Activated T-cell treated with anti-CD3 and anti-CD28 coated beads, Interleukin-2, amount 50 U/mL, for 24 hours (primary cell): ENCODE measurements around the gene BCL2L12.
A peak's percentile ranks its signal among the peaks of the same experiment; 100 is the strongest.

Source experiments
- DNase-seq: peaks from one replicate; pipeline ENCODE4 v3.0.0-alpha.2; 2020
- H3K27ac Mint-ChIP-seq: 2 replicates; pipeline ENCODE4 v1.8.0; 2020; ENCODE audit warnings: mild to moderate bottlenecking, mixed read lengths
- H3K27me3 Mint-ChIP-seq: 2 replicates; pipeline ENCODE4 v1.8.0; 2020; ENCODE audit warnings: mixed read lengths
- H3K36me3 Mint-ChIP-seq: 2 replicates; pipeline ENCODE4 v1.8.0; 2020; ENCODE audit warnings: low read depth, mixed read lengths
- H3K4me1 Mint-ChIP-seq: 2 replicates; pipeline ENCODE4 v1.8.0; 2020; ENCODE audit warnings: low read depth, mixed read lengths
- H3K4me3 Mint-ChIP-seq: 2 replicates; pipeline ENCODE4 v1.8.0; 2020; ENCODE audit warnings: mild to moderate bottlenecking, moderate library complexity, mixed read lengths
- H3K9me3 Mint-ChIP-seq: 2 replicates; pipeline ENCODE4 v1.8.0; 2020; ENCODE audit warnings: mixed read lengths

The BCL2L12 gene

GRCh38 chr19:49652551-49653465 is 12.9 kb upstream of the BCL2L12 start:
- H3K36me3 Mint-ChIP-seq = peaks cover 77% of the 10 kb centered on the region
- no peaks in the 10 kb centered on the region for H3K9me3 Mint-ChIP-seq
- peaks cover 2% of the 10 kb centered on the region for H3K4me1 Mint-ChIP-seq
- peak overlapping the region; percentile 44 for H3K27ac Mint-ChIP-seq
- no peaks in the 10 kb centered on the region for H3K27me3 Mint-ChIP-seq
- H3K4me3 Mint-ChIP-seq = no peak overlapping the region
- no peak for DNase-seq

- H3K36me3 Mint-ChIP-seq = peaks cover 79% of the 10 kb centered on the region
- no peaks in the 10 kb centered on the region for H3K27me3 Mint-ChIP-seq
- no peaks in the 10 kb centered on the region for H3K9me3 Mint-ChIP-seq
- H3K27ac Mint-ChIP-seq = peak overlapping the region; percentile 59
- H3K4me1 Mint-ChIP-seq = peaks cover 2% of the 10 kb centered on the region
- no peak for DNase-seq
- H3K4me3 Mint-ChIP-seq = no peak overlapping the region
Observed at GRCh38 chr19:49653466-49653806, 12.3 kb upstream of the BCL2L12 start.

- H3K27me3 Mint-ChIP-seq = no peaks in the 10 kb centered on the region
- no peak overlapping the region for H3K4me3 Mint-ChIP-seq
- H3K9me3 Mint-ChIP-seq = no peaks in the 10 kb centered on the region
- peaks cover 6% of the 10 kb centered on the region for H3K4me1 Mint-ChIP-seq
- no peak for DNase-seq
- H3K36me3 Mint-ChIP-seq = peaks cover 79% of the 10 kb centered on the region
- H3K27ac Mint-ChIP-seq = no peak overlapping the region
Observed at GRCh38 chr19:49654581-49654980, 11.2 kb upstream of the BCL2L12 start.

- Mint-ChIP-seq H3K4me1 (peaks cover 8% of the 10 kb centered on the region), H3K36me3 (peaks cover 79% of the 10 kb centered on the region), H3K4me3 (no peak overlapping the region), H3K27me3 (no peaks in the 10 kb centered on the region), H3K27ac (peak overlapping the region; percentile 36), H3K9me3 (no peaks in the 10 kb centered on the region)
- no peak for DNase-seq
Observed at GRCh38 chr19:49655570-49656455, 9.9 kb upstream of the BCL2L12 start.

GRCh38 chr19:49656456-49657109 is 9.2 kb upstream of the BCL2L12 start:
- no peak overlapping the region for H3K4me3 Mint-ChIP-seq
- H3K27me3 Mint-ChIP-seq = no peaks in the 10 kb centered on the region
- H3K4me1 Mint-ChIP-seq = peaks cover 8% of the 10 kb centered on the region
- H3K36me3 Mint-ChIP-seq = peaks cover 84% of the 10 kb centered on the region
- peak overlapping the region; percentile 36 for H3K27ac Mint-ChIP-seq
- no peak for DNase-seq
- H3K9me3 Mint-ChIP-seq = no peaks in the 10 kb centered on the region

GRCh38 chr19:49657493-49658138 is 8.1 kb upstream of the BCL2L12 start:
- peaks cover 90% of the 10 kb centered on the region for H3K36me3 Mint-ChIP-seq
- no peaks in the 10 kb centered on the region for H3K9me3 Mint-ChIP-seq

GRCh38 chr19:49658139-49658517 is 7.6 kb upstream of the BCL2L12 start:
- Mint-ChIP-seq H3K36me3 (peaks cover 91% of the 10 kb centered on the region), H3K9me3 (no peaks in the 10 kb centered on the region), H3K27me3 (no peaks in the 10 kb centered on the region), H3K27ac (no peak overlapping the region), H3K4me1 (peaks cover 18% of the 10 kb centered on the region), H3K4me3 (no peak overlapping the region)
- DNase-seq = no peak

More at GRCh38 chr19:49657493-49658138, 8.1 kb upstream of the BCL2L12 start:
- peak overlapping the region; percentile 30 for H3K27ac Mint-ChIP-seq
- no peaks in the 10 kb centered on the region for H3K27me3 Mint-ChIP-seq
- no peak for DNase-seq
- H3K4me3 Mint-ChIP-seq = no peak overlapping the region
- peaks cover 13% of the 10 kb centered on the region for H3K4me1 Mint-ChIP-seq

GRCh38 chr19:49658566-49659442 is 6.9 kb upstream of the BCL2L12 start:
- H3K27me3 Mint-ChIP-seq = no peaks in the 10 kb centered on the region
- DNase-seq = no peak
- peak overlapping the region; percentile 59 for H3K27ac Mint-ChIP-seq
- H3K4me3 Mint-ChIP-seq = no peak overlapping the region
- peaks cover 25% of the 10 kb centered on the region for H3K4me1 Mint-ChIP-seq
- peaks cover 94% of the 10 kb centered on the region for H3K36me3 Mint-ChIP-seq
- H3K9me3 Mint-ChIP-seq = no peaks in the 10 kb centered on the region

GRCh38 chr19:49660338-49660961 is 5.3 kb upstream of the BCL2L12 start:
- Mint-ChIP-seq H3K36me3 (peaks cover 94% of the 10 kb centered on the region), H3K9me3 (no peaks in the 10 kb centered on the region), H3K27ac (peak overlapping the region; percentile 55), H3K4me1 (peaks cover 32% of the 10 kb centered on the region), H3K27me3 (no peaks in the 10 kb centered on the region), H3K4me3 (no peak overlapping the region)
- DNase-seq = no peak

GRCh38 chr19:49662011-49662410 is 3.7 kb upstream of the BCL2L12 start:
- H3K27me3 Mint-ChIP-seq = no peaks in the 10 kb centered on the region
- H3K27ac Mint-ChIP-seq = peak overlapping the region; percentile 63
- peaks cover 85% of the 10 kb centered on the region for H3K36me3 Mint-ChIP-seq
- peaks cover 42% of the 10 kb centered on the region for H3K4me1 Mint-ChIP-seq
- no peak overlapping the region for H3K4me3 Mint-ChIP-seq
- no peak for DNase-seq
- H3K9me3 Mint-ChIP-seq = no peaks in the 10 kb centered on the region

- peaks cover 82% of the 10 kb centered on the region for H3K36me3 Mint-ChIP-seq
- no peaks in the 10 kb centered on the region for H3K9me3 Mint-ChIP-seq
- H3K4me1 Mint-ChIP-seq = peaks cover 46% of the 10 kb centered on the region
- no peak for DNase-seq
- H3K27ac Mint-ChIP-seq = peak overlapping the region; percentile 99
- peak overlapping the region; percentile 99 for H3K4me3 Mint-ChIP-seq
- no peaks in the 10 kb centered on the region for H3K27me3 Mint-ChIP-seq
Observed at GRCh38 chr19:49663224-49663623, 2.5 kb upstream of the BCL2L12 start.

GRCh38 chr19:49664171-49665035 is 1.3 kb upstream of the BCL2L12 start:
- peak; percentile 93 for DNase-seq
- Mint-ChIP-seq H3K36me3 (peaks cover 76% of the 10 kb centered on the region), H3K9me3 (no peaks in the 10 kb centered on the region), H3K4me3 (peak overlapping the region; percentile 99), H3K27me3 (no peaks in the 10 kb centered on the region), H3K27ac (peak overlapping the region; percentile 99), H3K4me1 (peaks cover 42% of the 10 kb centered on the region)
